Neutrophil (primary cell): ENCODE results near the gene ACOXL.

Experiments used
- H3K27ac ChIP-seq: fragments of 200-600 bp; sonication (generic); 2 replicates; pipeline ENCODE4 v1.5.1; 2016; ENCODE audit warnings: mild to moderate bottlenecking, moderate library complexity
- H3K27me3 ChIP-seq: fragments of 200-600 bp; sonication (generic); 2 replicates; pipeline ENCODE4 v1.6.0; 2016; ENCODE audit warnings: mild to moderate bottlenecking
- H3K36me3 ChIP-seq: fragments of 200-600 bp; sonication (generic); 2 replicates; pipeline ENCODE4 v1.5.1; 2017
- H3K4me1 ChIP-seq, 2 experiments: fragments of 200-600 bp in 1 of 2; sonication (generic) in 1 of 2; 1 replicate in 1 of 2; 2 replicates in 1 of 2; pipeline versions ENCODE4 v1.5.1 to v1.6.1; 2013 to 2016; ENCODE audit warnings: low read depth in 1 of 2, low read length in 1 of 2, mild to moderate bottlenecking in 1 of 2, moderate library complexity in 1 of 2; ENCODE audit not compliant: control insufficient read depth in 1 of 2, insufficient read depth in 1 of 2
- H3K4me3 ChIP-seq, 2 experiments: fragments of 200-600 bp in 1 of 2; sonication (generic) in 1 of 2; 1 replicate in 1 of 2; 2 replicates in 1 of 2; pipeline ENCODE4 v1.5.1; 2013 to 2016; ENCODE audit warnings: low read depth in 1 of 2, low read length in 1 of 2, mild to moderate bottlenecking in 1 of 2, moderate library complexity in 1 of 2
- H3K9me3 ChIP-seq: fragments of 200-600 bp; sonication (generic); 2 replicates; pipeline ENCODE4 v1.5.1; 2016
- CTCF ChIP-seq: fragments of 200-600 bp; sonication (generic); IDR thresholded peaks from 2 replicates; pipeline ENCODE4 v1.5.1; 2016; ENCODE audit warnings: antibody characterized with exemption

Gene ACOXL

GRCh38 chr2:111149882-111150455 lies 417.6 kb downstream of the ACOXL start:
- no peak for TF ChIP-seq CTCF
- H3K27me3 ChIP-seq: no peaks in the 10 kb centered on the region
- no peaks in the 10 kb centered on the region for H3K9me3 ChIP-seq
- no peak overlapping the region for H3K4me3 ChIP-seq
- no peak overlapping the region for H3K27ac ChIP-seq
- H3K4me1 ChIP-seq: no peaks in the 10 kb centered on the region
- peaks cover 15% of the 10 kb centered on the region for H3K36me3 ChIP-seq

GRCh38 chr2:111154758-111155157 lies 422.4 kb downstream of the ACOXL start:
- no peak overlapping the region for H3K4me3 ChIP-seq
- no peaks in the 10 kb centered on the region for H3K4me1 ChIP-seq
- H3K9me3 ChIP-seq: no peaks in the 10 kb centered on the region
- no peak overlapping the region for H3K27ac ChIP-seq
- no peaks in the 10 kb centered on the region for H3K27me3 ChIP-seq
- no peak for TF ChIP-seq CTCF
- H3K36me3 ChIP-seq: peaks cover 23% of the 10 kb centered on the region

DNA sequence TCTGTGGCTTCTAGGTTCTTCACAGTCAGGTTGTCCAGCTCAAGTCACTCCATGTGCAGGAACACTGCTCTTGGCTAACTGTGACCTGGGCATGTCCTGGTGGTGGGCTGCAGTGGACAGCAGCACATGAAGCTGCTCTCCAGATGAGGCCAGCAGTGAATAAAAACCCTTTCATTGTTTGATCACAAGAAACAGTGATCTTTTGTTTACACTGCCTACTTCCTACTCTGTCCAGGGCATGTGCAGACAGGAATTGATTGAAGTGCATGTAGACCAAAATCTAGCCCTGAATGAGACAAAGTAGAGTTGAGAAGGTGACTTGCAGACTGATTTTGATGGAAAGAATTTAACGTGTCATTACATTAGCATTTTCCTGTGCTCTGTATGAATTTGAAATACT lies 423.2 kb downstream of the ACOXL start:
- Histone ChIP-seq H3K27ac (no peak overlapping the region), H3K27me3 (peaks cover 5% of the 10 kb centered on the region), H3K4me1 (no peaks in the 10 kb centered on the region), H3K9me3 (no peaks in the 10 kb centered on the region), H3K4me3 (no peak overlapping the region), H3K36me3 (peaks cover 23% of the 10 kb centered on the region)
- TF ChIP-seq CTCF: no peak

GRCh38 chr2:111156529-111156928 lies 424.2 kb downstream of the ACOXL start:
- Histone ChIP-seq H3K27ac (no peak overlapping the region), H3K9me3 (no peaks in the 10 kb centered on the region), H3K4me1 (no peaks in the 10 kb centered on the region), H3K36me3 (peaks cover 25% of the 10 kb centered on the region), H3K27me3 (peaks cover 14% of the 10 kb centered on the region), H3K4me3 (no peak overlapping the region)
- TF ChIP-seq CTCF: no peak

GRCh38 chr2:111157071-111157661 lies 424.8 kb downstream of the ACOXL start:
- no peak for TF ChIP-seq CTCF
- no peaks in the 10 kb centered on the region for H3K9me3 ChIP-seq
- no peaks in the 10 kb centered on the region for H3K4me1 ChIP-seq
- no peak overlapping the region for H3K27ac ChIP-seq
- H3K36me3 ChIP-seq: peaks cover 22% of the 10 kb centered on the region
- peaks cover 21% of the 10 kb centered on the region for H3K27me3 ChIP-seq
- H3K4me3 ChIP-seq: no peak overlapping the region
